GM12892 (cell line): ENCODE data around the gene RANBP3L.

Source experiments
- POLR2A ChIP-seq: IDR thresholded peaks from 2 replicates; pipeline ENCODE4 v1.6.1; 2011; ENCODE audit warnings: low read depth, low read length, control low read depth
- POLR2AphosphoS5 ChIP-seq: IDR thresholded peaks from 2 replicates; pipeline ENCODE4 v1.6.1; 2011; ENCODE audit warnings: low read depth, low read length, control low read depth
- TAF1 ChIP-seq: IDR thresholded peaks from 2 replicates; pipeline ENCODE4 v1.6.1; 2011; ENCODE audit warnings: low read depth, mild to moderate bottlenecking, control low read depth, low read length, borderline replicate concordance

- TF ChIP-seq POLR2AphosphoS5, result no peak
- no peak for TF ChIP-seq POLR2A
- TF ChIP-seq TAF1, result no peak
Observed at GRCh38 chr5:36217567-36217966, 84.1 kb downstream of the RANBP3L start.
